ENCODE data around the gene GBP4. TPM values are rescaled to one million over a fixed set of nuclear protein-coding genes. Genes with fewer than 3 reads are reported as not detected.

GBP4 gene
- total RNA-seq, 1 donor from 2014 or later = 0.35 TPM

GRCh38 chr1:89206373-89206772, 7.6 kb upstream of the GBP4 start:
- H3K4me3 ChIP-seq (ENCODE audit: low read depth, low read length) = no peak overlapping the region
- DNase-seq (ENCODE audit: low read depth) = no peak
- no peak for TF ChIP-seq CTCF (conservative IDR thresholded peaks at IDR 0.05; ENCODE audit: low read depth, low read length)

DNA sequence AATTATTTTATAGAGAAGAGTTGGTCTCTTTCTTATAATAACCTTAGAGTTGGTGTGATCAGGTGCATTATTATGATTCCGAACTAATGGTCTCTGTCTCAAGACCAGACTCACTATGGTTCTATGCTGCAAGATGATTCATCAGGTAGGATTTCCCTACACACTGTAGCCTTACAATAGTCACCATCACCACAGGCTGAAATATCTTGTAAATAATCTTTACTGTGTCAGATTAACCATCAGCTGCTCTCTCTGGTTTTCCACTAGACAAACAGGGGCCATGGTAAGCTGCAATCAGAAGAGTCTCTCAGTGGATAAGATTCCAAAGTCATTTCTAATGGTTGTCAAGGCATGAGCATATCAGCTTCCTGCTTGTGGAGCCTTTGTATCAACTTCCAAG, 4.4 kb upstream of the GBP4 start:
- no peak for TF ChIP-seq CTCF (conservative IDR thresholded peaks at IDR 0.05; ENCODE audit: low read depth, low read length)
- no peak for DNase-seq (ENCODE audit: low read depth)
- H3K4me3 ChIP-seq (ENCODE audit: low read depth, low read length) = no peak overlapping the region

DNA sequence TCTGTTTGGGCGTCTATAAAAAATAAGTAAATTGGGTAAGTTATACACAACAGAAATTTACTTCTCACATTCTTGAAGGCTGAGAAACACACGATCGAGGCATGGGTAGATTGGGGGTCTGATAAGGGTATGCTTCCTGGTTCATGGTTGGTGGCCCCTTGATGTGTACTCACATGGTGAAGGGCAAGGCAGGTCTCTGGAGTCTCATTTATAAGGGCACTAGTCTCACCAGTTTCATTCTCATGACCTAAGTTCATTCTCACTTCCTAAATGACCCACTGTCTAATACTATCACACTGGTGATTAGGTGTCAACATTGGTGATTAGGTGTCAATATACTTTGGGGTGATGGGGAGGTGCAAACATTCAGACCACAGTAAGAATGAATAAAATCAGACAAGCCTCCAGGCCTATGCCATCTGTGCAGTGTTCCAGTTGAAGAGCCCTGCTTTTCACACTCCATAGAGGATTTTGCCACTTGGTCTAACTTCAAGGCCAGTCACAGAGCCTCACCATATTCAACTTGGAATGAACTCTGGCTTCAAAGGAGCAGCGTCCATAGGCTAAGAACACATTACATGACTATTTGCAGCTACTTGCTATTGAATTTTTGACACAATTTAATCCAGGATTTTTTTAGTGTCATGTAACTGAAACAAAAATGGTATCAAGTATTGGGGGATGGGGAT, 2.5 kb upstream of the GBP4 start:
- no peak for DNase-seq (ENCODE audit: low read depth)
- H3K4me3 ChIP-seq (ENCODE audit: low read depth, low read length) = no peak overlapping the region
- no peak for TF ChIP-seq CTCF (conservative IDR thresholded peaks at IDR 0.05; ENCODE audit: low read depth, low read length)

- DNase-seq (ENCODE audit: low read depth) = no peak
- no peak overlapping the region for H3K4me3 ChIP-seq (ENCODE audit: low read depth, low read length)
- TF ChIP-seq CTCF (conservative IDR thresholded peaks at IDR 0.05; ENCODE audit: low read depth, low read length) = no peak
These were observed 1.9 kb upstream of the GBP4 start for GRCh38 chr1:89200663-89201062.

DNA sequence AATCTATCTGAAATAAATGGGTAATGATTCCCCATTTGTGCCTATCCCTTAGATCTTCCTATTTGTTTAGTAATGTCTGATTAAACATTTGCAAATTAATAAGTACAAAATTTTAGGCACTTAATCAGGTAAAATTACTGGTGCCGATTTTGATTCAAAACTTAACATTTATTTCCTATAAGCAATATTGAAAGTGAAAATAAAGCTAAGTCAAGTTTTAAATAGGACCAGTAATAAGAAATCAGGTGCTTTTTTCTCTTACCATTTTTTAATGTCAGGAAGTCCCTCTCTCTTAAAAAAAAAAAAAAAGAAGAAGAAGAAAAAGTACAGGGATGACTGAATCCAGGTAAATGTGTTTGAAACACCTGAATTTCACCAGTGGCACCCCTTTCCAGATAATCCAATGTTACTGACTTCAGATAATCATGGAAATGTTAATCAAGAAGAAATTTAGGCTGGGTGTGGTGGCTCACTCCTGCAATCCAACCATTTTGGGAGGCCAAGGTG, 836 bp upstream of the GBP4 start:
- H3K4me3 ChIP-seq (ENCODE audit: low read depth, low read length) = no peak overlapping the region
- no peak for DNase-seq (ENCODE audit: low read depth)
- TF ChIP-seq CTCF (conservative IDR thresholded peaks at IDR 0.05; ENCODE audit: low read depth, low read length) = no peak

- H3K4me3 ChIP-seq (ENCODE audit: low read depth, low read length) = peak overlapping the region; percentile 38
- TF ChIP-seq CTCF (conservative IDR thresholded peaks at IDR 0.05; ENCODE audit: low read depth, low read length) = no peak
- DNase-seq (ENCODE audit: low read depth) = no peak
These were observed 661 bp downstream of the GBP4 start for GRCh38 chr1:89198081-89198480.

DNA sequence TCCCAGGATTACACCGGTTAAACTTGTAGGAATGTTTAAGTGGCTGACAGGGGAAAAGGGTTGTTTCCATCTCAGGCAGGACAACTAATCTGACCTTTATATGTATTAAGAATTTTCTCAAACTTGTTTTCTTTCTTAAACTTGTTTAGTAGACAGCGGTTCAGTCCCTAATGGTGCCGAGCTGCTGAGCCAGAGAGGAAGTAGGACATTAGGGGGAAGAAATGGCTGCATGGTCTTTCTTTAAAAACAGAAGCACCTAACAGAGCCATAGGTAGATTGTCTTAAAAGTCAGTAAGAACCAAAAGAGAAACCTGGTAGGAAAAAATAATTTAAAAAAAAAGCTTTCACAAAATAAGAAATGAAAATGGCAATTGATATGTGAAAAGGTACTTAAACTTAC, 3.3 kb downstream of the GBP4 start:
- TF ChIP-seq CTCF (conservative IDR thresholded peaks at IDR 0.05; ENCODE audit: low read depth, low read length) = no peak
- H3K4me3 ChIP-seq (ENCODE audit: low read depth, low read length) = no peak overlapping the region
- no peak for DNase-seq (ENCODE audit: low read depth)

Data from epithelial cell of proximal tubule (primary cell).